DND-41 (cell line): ENCODE measurements around the gene AP3M1.

Experiments used
- ATAC-seq: fragments of 200-7000 bp; cut with Tn5 transposase; 3 replicates; pipeline ENCODE4 v1.9.1; 2021; ENCODE audit warnings: low read depth; ENCODE audit not compliant: insufficient read depth
- DNase-seq: peaks from one replicate; pipeline ENCODE4 v3.0.0-alpha.2; 2020
- H2AFZ ChIP-seq: 2 replicates; pipeline ENCODE4 v1.6.0; 2012; ENCODE audit warnings: low read depth, low read length
- H3K27ac ChIP-seq: 2 replicates; pipeline ENCODE4 v1.5.1; 2012; ENCODE audit warnings: low read length, inconsistent platforms
- H3K27me3 ChIP-seq: fragments of 200-600 bp; sonication (generic); 2 replicates; pipeline ENCODE4 v1.6.0; 2012; ENCODE audit warnings: low read length, mild to moderate bottlenecking, inconsistent platforms; ENCODE audit not compliant: insufficient read depth, poor library complexity
- H3K36me3 ChIP-seq: 2 replicates; pipeline ENCODE4 v1.5.1; 2012; ENCODE audit warnings: low read length, inconsistent platforms; ENCODE audit not compliant: insufficient read depth
- H3K4me1 ChIP-seq: 2 replicates; pipeline ENCODE4 v1.5.1; 2012; ENCODE audit warnings: mild to moderate bottlenecking, low read length; ENCODE audit not compliant: insufficient read depth
- H3K4me2 ChIP-seq: 2 replicates; pipeline ENCODE4 v1.6.0; 2012; ENCODE audit warnings: mild to moderate bottlenecking, moderate library complexity, low read length, inconsistent platforms; ENCODE audit not compliant: insufficient read depth
- H3K4me3 ChIP-seq, 2 experiments: fragments of 200-600 bp in 1 of 2; shearing (Covaris generic) in 1 of 2; 2 replicates each; pipeline ENCODE4 v1.5.1; 2012 to 2016; ENCODE audit warnings: inconsistent platforms in 2 of 2, low read length in 2 of 2, mild to moderate bottlenecking in 2 of 2, low read depth in 1 of 2, moderate library complexity in 1 of 2
- H3K79me2 ChIP-seq: 2 replicates; pipeline ENCODE4 v1.6.0; 2012; ENCODE audit warnings: low read length, inconsistent platforms; ENCODE audit not compliant: insufficient read depth
- H3K9ac ChIP-seq: 2 replicates; pipeline ENCODE4 v1.6.0; 2012; ENCODE audit warnings: low read depth, mild to moderate bottlenecking, inconsistent platforms, low read length, moderate library complexity
- H3K9me3 ChIP-seq: 2 replicates; pipeline ENCODE4 v1.5.1; 2012; ENCODE audit warnings: low read length, moderate library complexity, mild to moderate bottlenecking, inconsistent platforms; ENCODE audit not compliant: insufficient read depth, severe bottlenecking
- H4K20me1 ChIP-seq: 2 replicates; pipeline ENCODE4 v1.6.0; 2012; ENCODE audit warnings: low read length; ENCODE audit not compliant: insufficient read depth
- CTCF ChIP-seq: IDR thresholded peaks from 2 replicates; pipeline ENCODE4 v1.5.1; 2012; ENCODE audit warnings: borderline replicate concordance, low read length, moderate library complexity, mild to moderate bottlenecking; ENCODE audit not compliant: poor library complexity, severe bottlenecking; ENCODE audit errors: extremely low read depth
- EZH2 ChIP-seq: IDR thresholded peaks from 3 replicates; pipeline ENCODE4 v1.6.1; 2012; ENCODE audit warnings: borderline replicate concordance, low read depth, mild to moderate bottlenecking, moderate library complexity, low read length, inconsistent platforms; ENCODE audit not compliant: severe bottlenecking

AP3M1 gene

GRCh38 chr10:74104480-74104879 lies 46.1 kb downstream of the AP3M1 start:
- Histone ChIP-seq H4K20me1 (no peaks in the 10 kb centered on the region), H3K27ac (no peak overlapping the region), H2AFZ (no peak overlapping the region), H3K4me3 (no peak overlapping the region), H3K4me2 (no peak overlapping the region), H3K79me2 (no peaks in the 10 kb centered on the region), H3K9ac (no peak overlapping the region), H3K27me3 (no peaks in the 10 kb centered on the region), H3K4me1 (no peaks in the 10 kb centered on the region), H3K9me3 (no peaks in the 10 kb centered on the region), H3K36me3 (no peaks in the 10 kb centered on the region)
- ATAC-seq = no peak
- TF ChIP-seq CTCF = no peak
- no peak for DNase-seq

GRCh38 chr10:74103560-74104258 lies 46.9 kb downstream of the AP3M1 start:
- Histone ChIP-seq H3K36me3 (no peaks in the 10 kb centered on the region), H3K27me3 (no peaks in the 10 kb centered on the region), H2AFZ (no peak overlapping the region), H3K4me3 (no peak overlapping the region), H3K9ac (no peak overlapping the region), H3K9me3 (no peaks in the 10 kb centered on the region), H3K4me2 (no peak overlapping the region), H3K4me1 (no peaks in the 10 kb centered on the region), H3K79me2 (no peaks in the 10 kb centered on the region), H3K27ac (no peak overlapping the region), H4K20me1 (no peaks in the 10 kb centered on the region)
- DNase-seq = no peak
- TF ChIP-seq EZH2 (no peak), CTCF (peak; percentile 67)
- peak; percentile 68 for ATAC-seq

GRCh38 chr10:74099836-74100235 lies 50.8 kb downstream of the AP3M1 start:
- H3K27ac ChIP-seq = no peak overlapping the region
- H2AFZ ChIP-seq = no peak overlapping the region
- H3K9ac ChIP-seq = no peak overlapping the region
- no peak overlapping the region for H3K4me3 ChIP-seq
- no peaks in the 10 kb centered on the region for H4K20me1 ChIP-seq
- TF ChIP-seq EZH2 (no peak), CTCF (no peak)
- no peaks in the 10 kb centered on the region for H3K79me2 ChIP-seq
- H3K4me1 ChIP-seq = peaks cover 5% of the 10 kb centered on the region
- ATAC-seq = no peak
- no peak for DNase-seq
- H3K27me3 ChIP-seq = no peaks in the 10 kb centered on the region
- no peaks in the 10 kb centered on the region for H3K36me3 ChIP-seq
- no peak overlapping the region for H3K4me2 ChIP-seq
- no peaks in the 10 kb centered on the region for H3K9me3 ChIP-seq

- no peak overlapping the region for H3K4me3 ChIP-seq
- H4K20me1 ChIP-seq = no peaks in the 10 kb centered on the region
- H3K4me1 ChIP-seq = peaks cover 5% of the 10 kb centered on the region
- ATAC-seq = no peak
- H3K27ac ChIP-seq = no peak overlapping the region
- TF ChIP-seq EZH2 = no peak
- TF ChIP-seq CTCF = no peak
- H3K27me3 ChIP-seq = no peaks in the 10 kb centered on the region
- H3K4me2 ChIP-seq = no peak overlapping the region
- no peak for DNase-seq
- no peak overlapping the region for H2AFZ ChIP-seq
- H3K9me3 ChIP-seq = no peaks in the 10 kb centered on the region
- H3K36me3 ChIP-seq = no peaks in the 10 kb centered on the region
- H3K9ac ChIP-seq = no peak overlapping the region
- H3K79me2 ChIP-seq = no peaks in the 10 kb centered on the region
These were observed 51.2 kb downstream of the AP3M1 start for GRCh38 chr10:74099420-74099819.
